HG03442 (cell line): ENCODE data around the gene SCNN1A.
"Not testable (repeated sequence)": the region's sequence is repeated elsewhere in the genome, so short reads cannot be mapped to it uniquely, and the experiment has no call there.

Source experiments
- ATAC-seq: cut with Tn5 transposase; IDR thresholded peaks from one replicate; pipeline ENCODE4 v1.9.1; 2021; ENCODE audit warnings: mild to moderate bottlenecking, moderate library complexity; ENCODE audit not compliant: unreplicated experiment

The SCNN1A gene

GRCh38 chr12:6351622-6352021 lies 23.7 kb downstream of the SCNN1A start:
- no peak for ATAC-seq

DNA sequence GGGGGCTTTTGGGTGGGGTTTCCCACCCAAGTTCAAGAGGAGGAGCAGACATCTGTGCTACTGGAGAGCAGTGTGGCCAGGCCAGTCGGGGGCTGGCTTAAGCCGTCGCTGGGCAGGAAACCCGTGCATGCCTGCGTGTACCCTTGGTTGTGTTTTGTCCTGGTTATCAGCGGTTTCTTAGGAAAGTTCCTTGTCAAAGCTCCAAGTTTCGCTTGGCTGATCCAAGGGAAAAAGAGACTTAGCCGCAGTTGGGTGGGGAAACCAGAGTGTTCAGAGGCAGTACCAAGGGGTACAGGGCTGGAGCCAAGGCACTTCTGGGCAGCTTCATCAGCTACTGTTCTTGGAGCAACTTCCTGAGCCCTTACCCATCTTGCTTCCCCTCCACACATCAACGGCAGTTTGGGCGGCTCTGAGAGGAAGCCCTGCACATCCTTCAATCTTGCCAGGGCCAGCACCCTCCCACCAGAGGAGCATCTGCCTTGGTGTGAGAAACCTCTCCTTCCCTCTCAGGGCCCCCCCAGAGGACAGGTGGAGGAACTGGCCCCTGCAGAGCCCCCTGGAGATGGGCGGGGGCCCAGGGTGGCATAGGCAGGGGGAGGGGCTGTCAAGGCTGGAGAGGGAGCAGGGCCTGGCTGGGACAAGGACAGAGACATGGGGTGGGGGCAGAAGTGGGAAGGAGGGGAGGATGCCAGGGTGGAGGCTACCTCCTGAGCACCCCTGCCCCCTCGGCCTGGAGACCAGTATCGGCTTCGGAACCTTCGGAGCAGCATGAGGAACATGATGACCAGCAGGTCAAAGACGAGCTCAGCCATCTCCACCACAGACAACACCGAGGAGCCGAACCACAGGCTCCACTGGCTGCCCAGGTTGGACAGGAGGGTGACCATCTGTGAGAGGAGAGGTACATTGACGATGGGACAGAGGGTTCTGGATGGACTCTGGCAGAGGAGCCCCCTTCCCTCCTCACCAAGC lies 27.7 kb downstream of the SCNN1A start:
- ATAC-seq, result no peak

GRCh38 chr12:6346942-6347341 lies 28.4 kb downstream of the SCNN1A start:
- no peak for ATAC-seq

DNA sequence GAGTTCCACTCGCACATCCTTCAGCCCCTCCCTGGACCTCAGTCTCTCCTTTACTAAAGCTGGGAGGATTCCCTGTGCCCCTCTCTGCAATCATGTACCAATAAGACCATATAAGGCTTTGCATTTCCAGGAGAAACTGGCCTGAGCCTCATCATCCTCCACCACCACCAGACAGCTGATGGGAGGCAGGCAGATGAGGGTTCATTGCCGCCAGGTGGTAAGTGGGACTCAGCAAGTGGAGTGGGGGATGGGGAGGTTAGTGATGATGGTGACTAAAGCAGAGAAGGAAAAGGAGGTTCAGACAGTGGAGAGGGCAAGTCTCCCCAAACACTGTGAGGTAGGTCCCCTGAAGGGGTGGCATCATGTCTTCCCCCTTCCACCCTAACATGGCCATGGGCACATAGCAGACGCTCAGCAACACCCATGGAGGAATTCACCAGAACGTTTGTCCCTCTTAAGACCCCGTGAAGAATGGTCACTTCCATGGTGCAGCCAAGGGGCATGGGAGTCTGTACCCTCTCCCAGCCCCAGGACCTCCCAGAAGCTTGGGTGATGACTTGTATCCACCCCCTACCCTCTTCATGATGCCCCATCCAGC lies 29.0 kb downstream of the SCNN1A start:
- no peak for ATAC-seq

DNA sequence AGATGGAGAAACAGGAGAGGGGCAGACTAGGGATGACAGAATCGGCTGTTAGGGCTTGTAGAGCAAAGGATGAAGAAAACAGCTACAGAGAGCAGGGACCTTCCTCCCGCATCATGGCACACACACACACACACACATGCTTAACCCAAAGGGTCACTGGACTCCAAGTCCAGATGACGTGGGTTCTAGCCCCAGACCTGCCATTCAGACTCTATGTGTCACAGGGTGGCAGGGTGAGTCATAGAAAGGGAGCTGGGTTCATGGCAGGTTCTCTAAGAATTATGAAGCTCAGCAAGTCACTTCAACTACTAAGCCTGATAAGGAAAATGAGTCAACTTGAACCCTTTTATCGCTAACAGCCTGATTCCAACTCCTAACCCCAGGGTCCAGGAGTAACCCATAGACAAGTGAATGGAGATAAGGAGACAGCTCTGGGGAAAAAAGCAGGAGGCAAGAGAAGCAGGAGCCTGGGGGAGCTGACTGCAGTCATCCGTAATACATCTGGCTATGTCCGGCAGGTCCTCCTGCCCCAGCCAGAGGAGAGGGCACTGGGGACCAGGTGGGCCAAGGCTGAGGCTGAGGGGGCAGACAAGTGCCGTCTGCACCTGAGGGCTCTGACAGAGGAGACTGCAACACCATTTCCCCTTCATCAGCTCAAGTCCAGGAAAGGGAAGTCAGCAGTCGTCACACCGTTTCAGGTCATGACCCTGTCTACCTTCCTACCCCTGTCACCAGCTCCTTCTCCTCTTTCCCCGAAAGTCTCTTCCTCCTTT lies 29.9 kb downstream of the SCNN1A start:
- ATAC-seq, result no peak

- ATAC-seq, result not testable (repeated sequence)
These were observed 31.2 kb downstream of the SCNN1A start for GRCh38 chr12:6344101-6344660.

DNA sequence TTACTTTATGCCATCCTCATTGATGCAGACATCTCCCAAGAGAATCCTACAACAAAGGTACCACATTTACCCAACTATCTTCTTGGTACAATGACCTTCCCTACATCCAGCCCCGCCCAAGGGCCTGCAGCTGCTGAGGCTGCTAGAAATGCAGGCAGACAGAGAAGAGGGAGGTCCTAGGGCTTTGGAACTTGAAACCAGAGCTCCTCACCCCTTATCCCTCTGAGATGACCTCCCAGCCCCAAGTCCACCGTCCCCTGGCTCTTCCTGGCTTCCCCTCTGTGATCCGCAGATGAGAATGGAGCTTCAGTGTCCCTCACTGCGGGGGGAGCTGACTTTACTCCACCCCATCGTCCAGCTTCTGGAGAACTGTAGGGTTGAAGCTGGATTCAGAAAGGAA lies 31.8 kb downstream of the SCNN1A start:
- no peak for ATAC-seq

GRCh38 chr12:6342140-6342889 lies 33.0 kb downstream of the SCNN1A start:
- no peak for ATAC-seq

DNA sequence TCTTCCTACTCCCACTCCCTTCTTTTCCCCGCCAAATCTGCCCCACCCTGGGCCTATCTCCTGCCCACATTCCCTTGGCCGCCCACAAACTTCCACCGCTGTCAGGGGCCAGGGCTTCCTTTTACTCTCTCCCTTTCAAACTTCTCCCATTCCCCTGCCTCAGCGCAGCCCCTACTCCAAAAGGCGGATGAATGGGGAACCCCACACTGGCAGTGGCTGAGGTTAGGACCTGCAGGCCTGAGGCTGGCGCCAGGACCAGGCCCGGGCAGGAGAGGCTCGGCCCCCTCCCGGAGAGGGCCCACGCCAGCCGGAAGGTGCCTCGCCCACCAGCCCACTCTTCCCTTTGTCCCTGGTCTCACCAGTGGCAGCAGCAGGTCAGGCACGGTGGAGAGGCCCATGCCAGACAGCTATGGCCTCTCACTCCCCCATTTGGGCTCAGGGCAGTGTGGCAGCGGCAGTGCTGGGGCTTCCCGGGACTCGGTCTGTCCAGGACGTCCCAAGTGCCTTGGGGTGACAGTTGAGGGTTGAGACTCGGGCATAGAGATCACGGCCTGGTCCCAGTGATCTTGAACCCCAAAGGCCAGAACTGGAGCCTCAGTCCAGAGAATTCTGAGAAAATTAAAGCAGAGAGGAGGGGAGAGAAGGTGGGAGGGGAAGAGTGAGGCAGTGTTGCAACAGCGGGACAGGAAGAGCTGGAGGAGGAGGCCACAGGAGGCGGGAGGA lies 33.8 kb downstream of the SCNN1A start, which contains the start of gene TNFRSF1A:
TNFRSF1A (minus strand) TSS at position 660 of the 723 bp plus-strand sequence; CDS start at position 398, 262 bp downstream.
- ATAC-seq, result no peak

DNA sequence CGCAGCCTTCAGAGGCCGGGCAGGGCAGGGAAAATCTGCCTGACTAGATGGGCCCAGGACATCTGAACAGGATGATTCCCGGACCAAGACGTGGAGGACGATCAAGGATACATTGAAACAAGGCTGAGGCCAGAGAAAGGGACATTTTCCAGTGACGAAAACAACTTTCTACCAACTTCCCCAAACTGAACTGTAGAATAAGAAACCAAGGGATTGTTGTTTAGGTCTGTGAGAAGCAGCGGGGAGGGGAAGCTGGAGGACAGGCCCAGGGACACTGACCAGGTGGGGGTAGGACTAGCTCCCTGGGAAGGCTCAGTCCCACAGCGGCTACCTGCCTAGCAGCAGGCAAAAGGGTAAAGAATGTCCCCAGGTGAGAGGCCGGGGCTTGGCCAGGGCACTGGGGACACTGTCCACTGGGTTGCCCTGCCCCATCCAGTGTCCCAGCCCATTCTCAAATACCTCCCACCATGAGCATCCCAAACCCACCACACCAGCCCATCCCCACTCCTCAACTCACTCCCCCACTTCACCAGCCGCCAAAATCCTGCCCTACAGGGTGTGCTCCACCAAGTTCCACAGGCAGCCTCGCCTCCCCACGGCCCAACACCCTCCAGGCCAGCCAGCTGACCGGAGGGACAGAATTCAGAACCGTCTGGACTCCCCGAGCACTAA lies 34.5 kb downstream of the SCNN1A start:
- ATAC-seq, result no peak

- ATAC-seq, result no peak
These were observed 35.2 kb downstream of the SCNN1A start for GRCh38 chr12:6340032-6340638.

- ATAC-seq, result no peak
These were observed 36.4 kb downstream of the SCNN1A start for GRCh38 chr12:6338955-6339354.

DNA sequence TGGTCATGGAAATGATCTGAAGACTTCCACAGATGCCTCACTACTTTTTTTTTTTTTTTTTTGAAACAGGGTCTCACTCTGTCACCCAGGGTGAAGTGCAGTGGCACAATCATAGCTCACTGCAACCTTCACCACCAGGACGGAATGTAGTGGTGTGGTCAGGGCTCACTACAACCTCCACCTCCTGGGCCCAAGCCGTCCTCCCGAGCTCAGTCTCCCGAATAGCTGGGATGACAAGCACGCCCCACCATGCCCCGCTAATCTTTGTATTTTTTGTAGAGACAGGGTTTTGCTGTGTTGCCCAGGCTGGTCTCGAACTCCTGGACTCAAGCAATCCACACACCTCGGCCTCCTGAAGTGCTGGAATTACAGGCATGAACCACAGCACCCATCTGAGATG lies 36.8 kb downstream of the SCNN1A start:
- ATAC-seq, result not testable (repeated sequence)

DNA sequence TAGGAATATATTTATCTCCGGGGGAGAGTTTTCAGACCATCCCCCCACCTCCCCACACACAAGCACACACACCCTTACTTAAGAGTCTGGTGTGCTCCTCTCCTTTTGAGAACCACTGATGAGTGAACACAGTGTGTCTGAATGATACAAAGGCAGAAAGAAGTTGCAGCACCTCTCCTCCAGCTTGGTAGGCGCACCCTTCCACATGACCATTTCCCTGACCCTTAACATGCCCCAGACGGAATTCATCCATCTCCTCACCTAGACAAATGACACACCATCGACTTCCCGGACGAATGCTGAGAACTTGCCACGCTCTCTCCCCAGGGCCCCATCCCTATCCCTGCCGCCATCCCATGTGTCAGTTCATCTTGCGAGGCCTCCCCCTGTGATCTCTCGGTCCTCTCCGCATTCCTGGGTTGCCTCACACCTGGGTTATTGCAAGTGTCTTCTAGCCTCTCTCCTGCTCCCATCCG lies 37.4 kb downstream of the SCNN1A start:
- ATAC-seq, result no peak

GRCh38 chr12:6336889-6337853 lies 38.2 kb downstream of the SCNN1A start:
- no peak for ATAC-seq

DNA sequence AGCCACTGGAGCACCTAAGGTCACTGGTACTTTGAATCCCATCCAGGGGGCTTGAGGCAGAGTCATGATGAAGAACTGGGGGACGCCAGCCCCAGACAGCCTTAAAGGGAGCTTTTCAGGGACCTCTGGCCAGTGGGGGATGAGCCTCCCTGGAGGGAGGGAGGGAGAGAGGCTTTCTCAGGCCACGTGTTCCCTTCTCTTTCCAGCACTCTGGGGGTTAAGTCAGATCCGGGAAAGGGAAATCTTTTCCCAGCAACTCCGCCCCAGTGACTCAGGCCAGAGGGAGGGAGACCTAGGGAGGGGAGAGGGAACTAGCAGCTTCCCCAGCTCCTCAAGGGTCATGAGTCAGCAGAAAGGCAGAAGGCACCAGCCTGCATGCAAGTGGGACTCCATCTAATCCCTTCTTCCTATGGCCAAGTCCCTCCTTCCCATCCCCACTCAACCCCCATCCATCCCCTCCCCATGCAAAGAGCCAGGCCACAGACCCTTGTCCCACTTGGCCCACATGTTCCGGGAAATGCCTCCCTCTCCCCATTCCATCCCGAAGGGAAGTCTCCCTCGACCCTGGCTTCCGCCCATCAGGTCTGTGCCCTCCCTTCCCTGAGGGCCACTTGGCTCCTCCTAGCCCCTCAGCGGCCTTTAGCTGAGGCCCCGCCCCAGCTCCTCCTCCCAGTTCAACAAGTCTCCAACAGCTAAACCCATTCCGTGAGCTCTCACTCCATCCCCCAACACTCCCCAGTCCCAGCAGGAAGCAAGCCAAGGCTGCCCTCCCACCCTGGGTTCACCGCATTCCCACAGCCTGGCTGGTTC lies 39.1 kb downstream of the SCNN1A start:
- ATAC-seq, result no peak
